Activated CD8-positive, alpha-beta memory T cell treated with anti-CD3 and anti-CD28 coated beads for 24 hours (primary cell): Measurements from ENCODE around the gene PCED1A.
"Not testable (repeated sequence)": the region's sequence is repeated elsewhere in the genome, so short reads cannot be mapped to it uniquely, and the experiment has no call there.

ENCODE experiments used
- DNase-seq: peaks from one replicate; pipeline ENCODE4 v3.0.0-alpha.2; 2020

The PCED1A gene

DNA sequence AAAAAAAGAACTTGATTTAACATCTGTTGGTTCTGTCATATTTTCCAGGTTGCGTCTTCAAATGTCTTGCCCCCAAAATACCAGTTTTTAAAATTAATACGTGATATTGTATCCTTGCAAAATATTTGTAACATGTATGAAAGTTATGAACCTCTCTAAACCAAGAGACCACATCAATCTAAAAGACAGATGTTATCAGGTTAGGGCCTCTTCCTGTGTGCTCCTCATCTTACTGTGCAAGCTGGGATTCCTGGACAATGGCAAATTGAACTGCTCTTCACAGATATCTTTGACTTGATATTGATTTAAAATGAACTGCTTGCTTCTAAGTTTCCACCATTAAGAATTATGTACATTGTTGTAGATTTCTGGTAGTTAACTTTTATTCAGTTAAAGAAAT is 14.7 kb downstream of the PCED1A start:
- DNase-seq: no peak

DNA sequence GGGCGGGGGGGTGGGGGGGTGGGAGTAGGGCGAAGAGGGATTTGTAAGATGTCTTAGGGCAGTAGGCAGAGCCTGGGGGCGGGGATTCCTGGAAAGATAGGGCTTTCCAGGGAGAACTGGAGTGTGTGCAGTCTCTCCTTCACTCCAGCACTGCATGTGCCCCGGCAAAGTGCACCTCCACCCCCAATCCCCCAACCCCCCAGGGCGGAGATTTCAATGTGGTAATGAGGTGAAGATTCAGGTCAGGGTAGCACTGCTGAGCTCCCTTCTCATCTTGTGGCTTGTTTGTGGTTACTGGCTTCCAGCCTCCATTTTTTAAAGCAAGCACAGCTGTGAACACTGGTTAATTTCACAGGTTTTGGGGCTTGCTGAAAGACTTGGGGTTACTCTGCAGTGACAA is 18.4 kb downstream of the PCED1A start:
- peak; percentile 67 for DNase-seq

DNA sequence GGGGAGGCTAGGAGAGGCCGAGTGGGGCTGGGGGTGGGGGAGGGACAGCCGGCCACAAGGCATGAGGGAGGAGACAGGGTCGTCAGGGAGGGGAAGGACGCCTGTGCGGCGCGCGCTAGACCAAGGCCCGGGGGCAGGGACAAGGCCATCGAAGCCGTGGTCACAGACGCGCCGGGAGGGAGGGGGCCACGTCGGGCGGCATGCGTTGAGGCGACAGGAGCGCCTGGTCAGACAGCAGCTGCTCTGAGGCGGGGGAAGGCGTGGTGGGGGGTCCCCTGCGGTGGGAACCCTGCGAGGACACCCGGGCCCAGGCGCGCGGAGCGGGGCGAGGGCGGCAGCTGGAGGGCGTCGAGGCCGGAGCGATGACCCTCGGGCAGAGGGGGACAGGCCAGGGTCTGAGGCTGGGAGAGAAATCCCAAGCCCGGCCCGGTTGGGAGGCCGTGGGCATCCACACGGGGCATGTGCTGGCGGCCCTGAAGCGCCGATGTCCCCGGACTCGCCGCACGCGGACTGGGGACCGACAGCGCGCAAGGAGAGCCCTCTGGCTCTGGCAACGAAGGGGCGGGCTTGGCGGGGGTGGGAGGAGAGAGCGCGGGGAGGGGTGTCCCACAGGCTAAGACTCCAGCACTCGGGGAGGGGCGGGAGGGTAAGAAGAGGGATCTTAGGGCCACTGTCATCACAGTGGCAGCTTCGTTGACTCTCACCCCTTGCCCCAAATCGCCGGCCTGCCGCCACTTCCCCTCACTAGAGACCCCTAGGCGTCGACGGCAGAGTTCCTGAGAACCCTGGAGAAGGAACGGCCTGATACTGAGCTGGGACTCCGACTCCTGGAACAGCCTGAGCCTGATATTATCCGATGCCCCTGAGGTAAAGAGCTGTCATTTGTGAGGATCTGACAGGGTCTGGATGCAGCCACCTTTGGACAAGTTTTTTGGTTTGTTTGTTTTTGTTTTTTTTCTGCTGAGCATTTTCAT is 19.3 kb downstream of the PCED1A start:
- peak; percentile 57 for DNase-seq

DNA sequence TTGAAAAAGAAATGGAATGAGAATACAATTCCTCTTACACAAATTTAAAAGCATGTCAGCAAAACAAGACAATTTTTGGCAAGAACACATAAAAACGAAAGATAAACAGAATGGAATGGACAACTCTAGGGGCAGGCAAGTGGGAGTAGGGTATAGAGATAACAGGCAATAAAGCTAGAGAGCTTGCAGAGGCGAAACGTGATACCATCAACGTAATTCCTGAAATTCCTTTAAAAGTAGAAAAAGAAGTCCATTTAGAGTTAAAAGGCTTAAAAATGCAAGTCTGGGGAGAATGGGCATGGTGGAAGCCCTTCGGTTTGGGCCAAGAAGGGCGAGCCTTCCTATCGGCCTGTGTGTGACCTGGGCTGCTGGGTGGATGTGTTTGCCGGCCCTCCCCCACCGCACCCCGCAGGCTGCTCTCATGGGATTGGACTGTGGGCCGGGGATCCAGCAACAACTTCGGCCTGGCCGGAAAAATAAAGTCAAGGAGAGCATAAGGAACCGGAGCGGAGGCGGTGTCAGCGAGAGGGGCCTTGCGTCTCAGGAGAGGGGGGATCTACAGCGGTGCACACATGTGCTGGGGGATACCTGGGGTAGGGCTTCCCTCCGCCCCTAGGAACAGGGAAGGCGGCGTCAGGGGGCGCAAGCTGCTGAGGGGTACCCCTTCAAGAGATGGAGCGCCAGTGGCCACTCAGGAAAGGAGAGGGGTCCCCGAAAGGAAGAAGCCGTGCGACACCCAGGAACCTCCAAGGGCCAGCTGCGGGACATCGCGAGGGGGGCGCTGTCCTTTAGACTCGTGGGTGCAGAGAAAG is 20.2 kb downstream of the PCED1A start:
- DNase-seq: peak; percentile 50

DNA sequence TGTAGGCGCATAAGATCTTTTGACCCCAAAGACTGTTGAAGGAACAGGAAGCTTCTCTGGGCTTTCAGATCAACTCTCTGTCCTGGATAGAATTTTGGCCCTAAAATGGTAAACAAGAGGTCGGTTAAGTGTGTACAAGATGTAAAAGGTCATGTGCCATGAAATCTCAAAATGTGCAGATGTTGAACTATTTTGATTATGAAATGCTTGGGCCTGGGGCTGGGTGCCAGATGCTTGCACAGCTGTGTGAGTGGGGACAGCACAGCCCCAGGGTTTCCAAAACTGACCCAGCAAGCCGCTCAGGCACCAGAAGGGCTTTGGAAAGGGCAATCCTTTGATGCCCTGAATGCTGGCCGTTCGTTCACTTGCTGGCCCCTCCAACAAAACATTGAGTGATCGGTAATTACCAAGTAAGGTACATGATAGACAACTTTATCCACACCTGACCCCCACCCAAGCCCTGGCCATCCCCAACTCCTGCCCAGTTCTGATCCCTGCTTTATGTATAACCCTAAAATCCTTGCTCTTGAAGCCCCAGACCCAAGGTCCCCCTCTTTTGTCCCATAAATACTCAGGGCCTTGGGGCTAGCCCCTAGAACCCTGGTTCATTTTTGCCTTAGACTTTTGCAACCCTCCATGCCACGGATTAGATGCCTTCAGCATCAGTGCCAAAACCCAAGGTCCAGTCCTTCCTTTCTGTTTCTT is 22.4 kb downstream of the PCED1A start:
- peak; percentile 32 for DNase-seq

DNA sequence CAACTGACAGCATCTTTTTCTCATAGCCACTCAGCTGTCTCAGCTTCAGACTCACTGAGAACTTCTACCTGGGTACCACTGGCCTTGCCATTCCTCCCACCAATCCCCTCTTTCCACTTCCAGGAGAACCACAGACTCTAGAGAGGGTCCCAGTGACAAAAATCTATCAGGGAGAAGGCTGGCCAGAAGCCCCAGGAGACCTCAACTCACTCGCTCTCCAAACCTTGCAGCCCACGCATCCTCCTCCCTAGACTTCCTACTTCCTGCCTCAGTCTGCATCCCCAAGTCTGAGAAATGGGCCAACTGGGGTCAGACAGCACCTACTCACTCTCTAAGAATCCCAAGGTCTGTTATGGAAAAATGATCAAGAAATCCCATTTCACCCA is 23.1 kb downstream of the PCED1A start:
- peak; percentile 32 for DNase-seq

DNA sequence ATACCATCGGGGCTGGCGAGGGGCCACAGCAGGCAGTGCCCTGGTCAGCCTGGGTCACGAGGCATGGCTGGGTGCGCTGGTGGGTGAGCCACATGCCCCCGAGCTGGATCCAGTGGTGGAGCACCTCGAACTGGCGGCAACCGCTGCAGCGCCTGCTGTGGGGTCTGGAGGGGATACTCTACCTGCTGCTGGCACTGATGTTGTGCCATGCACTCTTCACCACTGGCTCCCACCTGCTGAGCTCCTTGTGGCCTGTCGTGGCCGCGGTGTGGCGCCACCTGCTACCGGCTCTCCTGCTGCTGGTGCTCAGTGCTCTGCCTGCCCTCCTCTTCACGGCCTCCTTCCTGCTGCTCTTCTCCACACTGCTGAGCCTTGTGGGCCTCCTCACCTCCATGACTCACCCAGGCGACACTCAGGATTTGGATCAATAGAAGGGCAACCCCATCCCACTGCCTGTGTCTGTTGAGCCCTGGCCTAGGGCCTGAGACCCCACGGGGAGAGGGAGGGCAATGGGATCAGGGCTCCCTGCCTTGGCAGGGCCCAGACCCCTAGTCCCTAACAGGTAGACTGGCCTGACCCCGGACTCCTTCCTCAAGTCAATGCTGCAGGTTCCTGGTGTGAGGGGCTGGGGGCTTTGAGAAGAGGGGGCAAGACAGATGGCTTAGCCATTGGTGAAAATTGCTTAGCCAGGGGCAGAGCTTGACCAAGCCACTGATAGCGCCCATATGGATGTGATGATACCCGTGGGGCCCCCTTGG is 23.7 kb downstream of the PCED1A start:
- DNase-seq: peak; percentile 55

DNA sequence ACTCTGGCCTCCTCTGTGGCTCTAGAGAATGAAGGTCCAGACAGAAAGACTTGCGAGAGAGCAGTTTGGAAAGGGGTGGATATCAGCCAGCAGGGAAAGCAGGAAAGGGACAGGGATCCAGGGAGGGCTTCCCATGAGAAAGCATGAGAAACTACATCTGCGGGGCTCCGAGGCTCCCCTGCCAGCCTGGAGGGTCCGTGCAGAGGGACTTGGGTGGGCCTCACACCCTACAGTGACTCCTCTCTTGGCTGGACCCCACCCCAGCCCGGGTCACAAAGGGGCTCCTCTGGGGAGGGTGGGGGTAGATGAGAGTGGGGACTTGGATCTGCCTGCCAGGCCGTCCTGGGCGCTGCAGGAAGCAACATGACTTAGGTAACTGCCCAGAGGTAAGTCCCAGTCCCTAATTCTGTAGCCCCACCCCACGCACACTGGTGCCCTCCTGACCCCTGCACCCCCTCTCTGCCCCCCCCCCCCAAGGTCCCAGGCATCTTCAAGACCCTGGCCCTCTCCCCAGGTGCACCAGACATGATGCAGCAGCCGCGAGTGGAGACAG is 24.3 kb downstream of the PCED1A start, which contains the start of gene TMEM239:
TMEM239 (plus strand) TSS at position 335 of the 553 bp plus-strand sequence; CDS start at position 526, 191 bp downstream.
- DNase-seq: no peak

DNA sequence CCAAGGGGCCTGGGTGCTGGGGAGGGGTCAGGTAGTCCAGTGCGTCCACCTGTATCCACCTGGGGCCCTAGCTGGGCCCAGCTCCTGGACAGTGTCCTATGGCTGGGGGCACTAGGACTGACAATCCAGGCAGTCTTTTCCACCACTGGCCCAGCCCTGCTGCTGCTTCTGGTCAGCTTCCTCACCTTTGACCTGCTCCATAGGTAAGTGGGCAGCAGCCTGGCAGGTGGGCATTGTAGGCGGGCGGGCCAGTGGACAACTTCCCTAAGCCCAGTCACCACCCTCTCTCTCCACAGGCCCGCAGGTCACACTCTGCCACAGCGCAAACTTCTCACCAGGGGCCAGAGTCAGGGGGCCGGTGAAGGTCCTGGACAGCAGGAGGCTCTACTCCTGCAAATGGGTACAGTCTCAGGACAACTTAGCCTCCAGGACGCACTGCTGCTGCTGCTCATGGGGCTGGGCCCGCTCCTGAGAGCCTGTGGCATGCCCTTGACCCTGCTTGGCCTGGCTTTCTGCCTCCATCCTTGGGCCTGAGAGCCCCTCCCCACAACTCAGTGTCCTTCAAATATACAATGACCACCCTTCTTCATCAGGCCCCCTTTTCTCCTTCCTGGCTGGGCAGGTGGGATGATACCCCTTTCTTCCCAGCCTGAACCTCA is 25.1 kb downstream of the PCED1A start:
- no peak for DNase-seq

DNA sequence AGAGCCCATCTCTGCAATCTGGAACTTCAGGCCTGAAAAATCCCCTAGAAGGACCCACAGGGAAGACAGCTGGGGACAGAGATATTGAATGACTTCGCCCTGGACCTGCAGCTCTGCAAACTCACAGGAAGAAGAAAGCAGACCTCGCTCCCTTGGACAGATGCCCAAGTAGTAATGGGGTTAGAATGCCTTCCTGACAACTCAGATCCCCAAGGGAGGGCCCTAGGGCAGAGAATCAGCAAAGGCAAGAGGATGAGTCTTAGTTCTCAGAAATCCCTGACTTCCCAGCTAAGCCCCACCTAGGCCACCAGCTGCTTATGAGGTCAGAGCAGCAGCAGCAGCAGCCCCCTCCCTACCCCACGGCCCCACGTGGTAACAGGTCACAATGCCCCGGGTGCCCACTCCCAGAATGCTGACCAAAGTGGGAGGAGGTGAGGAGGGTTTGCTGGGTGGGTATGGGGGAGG is 25.8 kb downstream of the PCED1A start, which contains the start of gene C20orf141:
C20orf141 (plus strand) TSS at position 401 of the 465 bp plus-strand sequence. CDS start 198 bp downstream, outside the sequence.
- DNase-seq: no peak

DNA sequence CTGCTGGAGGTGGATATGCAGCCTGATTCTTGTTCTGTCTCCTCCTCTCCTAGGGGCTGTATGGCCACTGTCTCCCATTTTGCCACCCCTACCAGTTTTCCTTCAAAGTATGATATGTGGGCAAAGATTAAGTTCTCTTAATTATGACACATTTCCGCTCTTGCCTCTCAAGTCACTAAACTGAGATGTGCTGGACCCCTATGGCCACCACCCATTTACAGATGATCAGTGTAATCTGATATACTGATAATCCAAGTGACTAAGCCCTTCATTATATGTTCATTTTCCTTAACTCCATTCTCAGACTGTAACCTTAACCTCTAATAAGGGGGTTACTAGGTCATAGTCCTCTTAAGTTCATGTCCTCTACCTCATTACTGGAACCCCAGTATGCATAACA is 26.4 kb downstream of the PCED1A start:
- no peak for DNase-seq

DNA sequence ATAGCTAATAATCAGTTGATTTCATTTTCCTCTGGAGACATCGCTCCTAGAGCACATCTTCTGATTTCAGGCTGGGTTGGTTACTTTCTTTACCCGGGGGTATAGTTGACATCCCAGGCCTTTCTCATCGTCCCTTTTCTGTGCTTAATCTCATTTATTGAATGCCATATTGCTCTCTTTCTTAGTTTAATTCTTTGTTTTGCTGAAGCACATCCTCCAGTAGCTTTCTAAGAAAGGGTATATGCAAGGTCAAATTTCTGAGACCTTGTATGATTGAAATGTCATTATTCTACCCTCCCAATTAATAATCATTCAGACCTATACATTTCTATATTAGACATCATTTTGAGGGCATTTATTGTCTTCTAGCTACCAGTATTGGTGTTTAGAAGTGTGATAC is 28.3 kb downstream of the PCED1A start:
- no peak for DNase-seq

DNA sequence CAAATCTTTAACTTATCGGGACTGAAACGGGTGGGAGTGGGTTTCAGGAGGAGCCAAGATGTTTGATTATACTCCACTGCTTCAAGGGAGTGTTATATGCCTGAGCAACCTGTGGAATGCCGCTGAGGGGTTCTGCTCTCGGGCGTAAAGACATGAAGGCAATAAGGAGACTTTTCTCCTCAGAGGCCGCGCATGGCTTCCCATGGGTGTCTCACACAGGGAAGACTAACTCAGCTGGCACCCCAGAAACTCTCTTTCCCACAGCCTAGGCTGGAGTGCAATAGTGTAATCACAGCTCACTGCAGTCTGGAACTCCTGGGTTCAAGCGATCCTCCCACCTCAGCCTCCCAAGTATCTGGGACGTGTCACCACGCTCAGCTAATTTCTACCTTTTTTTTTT is 30.8 kb downstream of the PCED1A start:
- DNase-seq: no peak

DNA sequence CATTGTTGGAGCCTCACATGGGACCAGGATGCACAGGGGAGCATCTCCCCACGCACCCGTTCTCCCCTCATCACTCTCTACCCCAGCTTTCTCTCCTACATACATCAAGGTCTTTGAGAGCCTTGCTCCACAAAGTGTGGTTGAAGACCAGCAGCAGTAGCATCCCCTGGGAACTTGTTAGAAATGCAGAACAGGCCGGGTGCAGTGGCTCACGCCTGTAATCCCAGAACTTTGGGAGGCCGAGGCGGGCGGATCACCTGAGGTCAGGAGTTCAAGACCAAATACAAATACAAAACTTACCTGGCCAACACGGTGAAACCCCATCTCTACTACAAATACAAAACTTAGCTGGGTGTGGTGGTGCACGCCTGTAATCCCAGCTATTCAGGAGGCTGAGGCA is 32.5 kb downstream of the PCED1A start:
- DNase-seq: not testable (repeated sequence)

DNA sequence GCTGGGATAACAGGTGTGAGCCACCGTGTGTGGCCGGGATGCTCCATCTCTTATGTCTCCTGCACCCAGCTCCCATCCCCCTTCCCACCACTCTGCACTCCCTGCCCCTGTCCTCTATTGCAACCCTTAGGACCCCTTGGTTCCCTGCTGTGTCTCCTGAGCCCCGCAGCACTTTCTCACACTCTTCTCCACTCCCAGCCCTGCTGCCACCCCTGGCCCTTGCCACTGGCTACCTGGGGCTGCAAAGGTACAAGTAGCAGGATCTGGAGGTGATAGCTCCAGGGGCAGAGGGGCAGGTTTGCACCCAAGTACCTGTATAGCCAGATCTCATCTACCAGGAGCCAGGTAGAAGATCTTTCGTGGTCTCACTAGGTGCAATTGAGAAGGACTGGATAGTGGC is 33.4 kb downstream of the PCED1A start:
- no peak for DNase-seq

DNA sequence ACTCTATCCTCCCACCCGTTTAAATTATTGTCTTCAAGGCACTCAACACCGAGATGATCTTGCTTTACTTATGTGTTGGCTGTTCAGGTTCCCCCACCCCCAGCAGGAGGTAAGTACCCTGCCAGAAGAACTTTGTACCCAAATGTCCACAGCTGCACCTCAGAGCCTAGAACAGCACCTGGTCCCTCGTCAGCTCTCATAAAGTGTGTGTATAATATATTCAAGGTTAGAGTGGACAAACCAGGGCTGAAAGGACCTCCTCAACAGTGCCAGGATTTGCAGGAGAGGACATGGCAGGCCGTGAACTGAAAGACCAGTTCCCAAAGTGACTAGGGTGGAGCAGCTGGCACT is 34.1 kb downstream of the PCED1A start:
- no peak for DNase-seq

DNA sequence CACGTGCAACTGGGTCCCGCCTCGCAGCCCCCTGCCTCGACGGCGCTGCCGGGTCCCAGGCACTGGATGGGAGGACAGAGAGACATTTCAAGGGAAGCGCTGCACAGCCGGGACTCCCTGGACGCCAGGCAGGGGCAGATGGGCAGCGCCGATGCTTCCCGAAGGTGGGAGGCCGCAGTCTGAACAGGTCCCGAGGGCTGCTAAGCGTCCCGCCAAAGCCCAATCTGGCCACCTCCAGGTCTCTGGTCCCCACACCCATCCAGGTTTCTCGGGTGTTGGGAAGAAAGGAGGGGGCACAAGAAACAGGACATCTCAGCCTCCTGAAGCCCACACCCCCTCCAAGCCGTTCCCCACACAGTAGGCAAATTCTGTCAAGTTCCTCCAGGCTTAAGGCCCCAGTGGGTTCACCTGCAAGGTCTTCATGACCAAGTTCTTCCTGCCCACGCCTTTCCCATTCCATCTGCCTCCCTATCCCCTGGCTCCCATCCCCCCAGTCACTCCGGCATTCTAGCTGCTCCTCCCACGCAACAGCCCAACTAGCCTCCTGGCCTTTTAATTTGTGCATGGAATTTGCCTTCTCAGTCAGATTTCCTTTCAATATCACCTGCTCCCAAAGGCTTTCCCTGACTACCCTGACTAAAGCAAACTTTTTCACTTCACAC is 34.6 kb downstream of the PCED1A start:
- DNase-seq: no peak

DNA sequence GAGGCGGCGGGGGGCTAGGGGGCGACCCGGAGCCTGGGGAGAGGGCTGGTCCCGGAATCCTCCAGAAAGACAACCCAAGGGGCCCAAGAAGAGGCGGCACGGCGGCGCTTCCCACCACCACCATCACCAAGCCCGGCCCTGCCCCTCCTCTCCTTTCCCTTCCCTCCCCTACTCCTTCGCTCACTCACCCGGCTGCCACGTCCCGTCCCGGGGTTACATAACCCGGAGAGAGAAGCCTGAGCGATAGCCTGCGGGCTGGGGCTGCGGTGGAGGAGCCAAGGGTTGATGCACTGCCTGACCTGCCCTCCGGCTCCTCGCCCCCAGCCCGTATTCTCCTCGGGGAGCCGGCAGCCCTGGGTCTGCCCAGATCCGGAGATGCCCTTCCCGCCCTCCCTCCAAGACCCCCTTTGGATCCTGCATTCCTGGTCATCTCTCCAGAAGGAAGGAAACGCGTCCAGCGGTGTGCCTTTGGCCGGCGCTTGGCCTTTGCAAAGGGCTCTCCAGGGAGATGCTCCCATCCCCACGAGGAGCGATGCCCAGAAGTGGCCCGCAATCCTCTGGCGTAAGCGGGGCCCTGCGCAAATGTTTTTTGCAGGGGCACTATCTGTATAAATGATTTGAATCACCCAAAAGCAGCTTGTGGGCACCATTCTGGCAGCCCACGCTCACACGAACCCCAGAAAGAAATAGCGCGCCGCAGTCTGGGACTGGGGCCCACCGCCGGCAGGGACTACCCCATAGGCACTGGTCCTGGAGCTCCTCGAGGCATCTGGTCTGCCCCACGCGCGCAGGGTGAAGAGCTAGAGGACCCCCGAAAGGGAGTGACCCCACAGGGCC is 35.4 kb downstream of the PCED1A start:
- DNase-seq: no peak

DNA sequence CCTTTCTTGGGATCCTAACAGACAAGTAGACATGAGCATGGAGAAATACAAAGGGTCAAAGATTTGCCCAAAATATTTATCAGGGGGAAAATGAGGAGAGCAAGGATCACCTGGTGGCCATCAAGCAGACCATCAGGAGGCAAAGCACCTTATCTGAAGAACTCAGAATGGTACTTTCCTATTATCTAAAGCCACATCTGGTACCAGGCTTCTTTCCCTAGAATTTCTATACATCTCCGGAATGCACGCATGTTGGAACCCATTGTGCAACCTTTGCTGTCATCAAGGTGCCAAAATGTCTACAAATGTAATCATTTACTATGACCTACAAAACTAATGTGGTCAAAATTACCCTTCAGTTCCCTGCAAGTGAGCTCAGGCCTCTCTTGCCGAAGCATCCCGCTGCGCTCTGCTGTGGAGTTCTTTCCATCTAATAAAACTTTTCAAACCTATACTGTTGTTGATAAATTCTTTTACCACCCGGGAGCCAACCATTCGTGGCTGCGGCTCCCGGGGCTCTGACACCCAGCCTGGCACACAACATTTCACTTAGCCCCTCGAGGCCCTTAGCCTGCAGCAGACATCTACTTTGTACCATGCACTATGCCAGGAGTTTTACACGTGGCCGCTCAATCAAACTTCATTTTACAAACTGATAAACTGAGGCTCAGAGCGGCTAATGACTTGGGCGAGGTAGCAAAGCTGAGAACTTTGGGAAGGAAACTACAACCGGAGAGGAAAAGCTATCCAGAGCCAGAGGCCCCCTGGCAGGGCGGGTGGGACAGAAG is 36.2 kb downstream of the PCED1A start:
- DNase-seq: no peak
